HuH-7 (cell line): ENCODE data around the gene PIK3CG.
"Not testable (repeated sequence)": the region's sequence is repeated elsewhere in the genome, so short reads cannot be mapped to it uniquely, and the experiment has no call there.

ENCODE experiments used
- DNase-seq: peaks from one replicate; pipeline ENCODE4 v3.0.0; 2011; ENCODE audit warnings: low spot score

The PIK3CG gene

DNA sequence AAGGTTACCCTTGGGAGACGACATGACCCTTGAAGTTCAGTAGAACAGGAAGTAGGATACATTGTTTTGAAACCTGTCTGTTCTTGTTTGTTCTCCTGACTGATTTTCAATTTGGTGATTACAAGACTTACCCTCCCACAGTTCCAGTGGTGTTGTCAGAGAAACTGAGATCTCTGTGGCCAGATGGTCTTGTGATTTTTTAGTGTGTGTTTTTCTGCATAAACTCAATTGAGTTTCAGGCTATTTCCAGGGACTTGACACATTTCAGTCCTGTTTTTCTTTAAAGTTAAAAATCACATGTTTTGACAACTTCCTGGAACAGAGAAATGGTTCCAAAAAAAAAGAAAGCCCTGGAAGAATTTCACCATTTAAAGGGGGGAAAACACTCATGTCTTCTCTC is 22.3 kb downstream of the PIK3CG start:
- no peak for DNase-seq

DNA sequence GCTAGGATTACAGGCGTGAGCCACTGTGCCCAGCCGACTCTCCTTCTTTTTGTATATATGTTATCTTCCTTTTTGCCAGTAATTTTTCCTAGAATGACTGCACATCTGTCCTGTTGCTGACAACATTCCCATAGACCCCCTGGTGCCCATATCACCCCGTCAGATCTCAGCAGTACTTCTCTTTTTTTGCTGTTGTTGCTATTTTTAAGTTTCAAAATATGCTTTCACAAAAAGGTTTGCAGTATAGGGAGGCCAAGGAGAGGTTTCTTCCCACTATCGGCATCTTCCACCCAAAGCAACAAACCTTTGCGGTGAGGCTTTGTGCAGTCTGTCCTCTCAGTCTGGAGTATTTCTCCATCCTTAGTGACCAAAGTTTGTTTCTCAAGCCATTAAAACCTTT is 23.1 kb downstream of the PIK3CG start:
- DNase-seq, result no peak

DNA sequence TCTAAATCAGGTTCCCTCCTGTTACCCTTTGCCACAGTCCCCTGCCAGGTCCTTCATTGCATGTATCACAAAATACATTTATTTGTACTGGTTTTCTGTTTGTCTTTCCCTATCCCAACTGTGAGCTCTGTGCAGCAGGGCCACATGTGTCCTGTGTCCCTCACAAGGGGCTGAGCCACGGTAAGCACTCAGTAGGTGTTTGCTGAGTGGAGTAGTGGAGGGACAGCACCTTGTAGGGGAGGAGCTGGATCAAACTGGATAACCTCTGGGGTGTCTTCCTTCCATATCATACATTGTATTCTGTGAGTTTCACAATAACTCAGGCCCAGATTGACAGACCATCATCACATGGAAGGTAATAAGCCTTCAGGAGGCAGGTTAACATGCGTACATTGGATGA is 25.9 kb downstream of the PIK3CG start:
- DNase-seq, result no peak

DNA sequence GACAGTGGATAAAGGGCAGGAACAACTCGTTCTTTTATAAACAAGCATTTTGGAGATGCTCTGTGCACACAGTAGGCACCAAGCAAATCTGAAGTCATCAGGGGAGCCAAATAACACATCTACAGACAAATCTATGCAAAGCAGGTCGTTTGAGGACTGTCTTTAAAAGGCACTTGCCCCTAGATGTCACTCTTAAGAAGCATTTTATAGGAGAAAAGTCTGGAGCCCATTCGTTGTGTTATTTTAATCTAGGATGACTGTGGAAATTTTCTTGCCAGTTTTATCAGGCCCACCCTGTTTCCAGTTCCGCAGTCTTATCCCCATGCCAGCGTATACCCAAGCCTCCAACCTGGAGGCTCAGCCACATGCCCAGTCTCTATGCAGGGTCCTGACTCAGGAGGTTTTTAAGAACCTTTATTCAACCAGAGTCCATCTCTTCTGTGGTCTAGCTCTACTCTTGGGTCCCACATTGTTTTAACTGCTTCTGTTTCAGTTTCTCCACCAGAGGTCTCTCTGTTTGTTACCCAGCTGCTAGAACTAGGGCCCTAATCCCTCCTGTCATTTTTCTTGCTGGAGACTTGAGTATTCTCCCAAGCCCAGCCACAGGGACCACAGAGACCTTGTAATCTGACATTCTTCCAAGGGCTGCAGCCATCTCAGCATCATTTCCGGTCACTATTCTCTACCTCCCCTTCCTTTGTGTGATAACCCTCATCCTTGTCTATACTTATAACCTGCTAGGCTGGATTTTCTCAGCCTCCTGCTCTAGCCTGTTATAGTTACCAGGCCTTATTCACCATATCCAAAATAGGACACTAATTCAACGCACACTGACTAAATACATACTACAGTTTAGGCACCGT is 26.7 kb downstream of the PIK3CG start:
- DNase-seq, result no peak

GRCh38 chr7:106893591-106893990 is 28.5 kb downstream of the PIK3CG start:
- no peak for DNase-seq

- DNase-seq, result no peak
Observed at GRCh38 chr7:106895246-106895864, 30.3 kb downstream of the PIK3CG start.

GRCh38 chr7:106896231-106896630 is 31.1 kb downstream of the PIK3CG start:
- DNase-seq, result no peak

- not testable (repeated sequence) for DNase-seq
Observed at GRCh38 chr7:106897553-106897952, 32.5 kb downstream of the PIK3CG start.

- not testable (repeated sequence) for DNase-seq
Observed at GRCh38 chr7:106898967-106899366, 33.9 kb downstream of the PIK3CG start.

DNA sequence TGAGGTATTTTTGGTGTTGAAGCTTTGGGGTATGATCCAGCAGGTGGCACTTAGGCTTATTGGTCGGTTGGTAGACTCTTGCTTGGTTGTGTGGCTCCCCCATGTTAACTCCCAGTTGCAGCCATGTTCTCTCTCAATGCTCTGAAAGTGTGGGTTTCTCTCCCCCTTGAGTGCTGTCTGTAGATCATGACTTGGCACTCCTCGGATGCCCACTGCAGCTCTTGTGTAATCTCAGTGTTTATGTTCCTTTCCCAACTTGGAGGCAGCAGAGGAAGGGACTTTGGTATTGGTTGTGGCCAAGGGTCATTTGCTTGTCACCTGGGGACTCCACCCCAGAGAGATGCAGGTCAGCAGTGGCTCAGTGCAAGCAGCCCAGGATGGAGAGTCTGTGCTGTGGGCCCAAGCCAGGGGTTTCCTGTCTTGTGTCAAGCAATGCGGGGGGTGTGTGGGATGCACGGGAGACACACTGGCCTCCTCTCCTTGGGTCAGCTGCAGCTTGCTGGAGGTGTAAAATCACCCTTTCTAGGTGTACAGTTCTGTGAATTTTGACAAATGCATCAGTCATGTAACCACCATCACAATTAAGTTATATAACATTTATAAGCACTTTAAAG is 36.9 kb downstream of the PIK3CG start:
- DNase-seq, result no peak

DNA sequence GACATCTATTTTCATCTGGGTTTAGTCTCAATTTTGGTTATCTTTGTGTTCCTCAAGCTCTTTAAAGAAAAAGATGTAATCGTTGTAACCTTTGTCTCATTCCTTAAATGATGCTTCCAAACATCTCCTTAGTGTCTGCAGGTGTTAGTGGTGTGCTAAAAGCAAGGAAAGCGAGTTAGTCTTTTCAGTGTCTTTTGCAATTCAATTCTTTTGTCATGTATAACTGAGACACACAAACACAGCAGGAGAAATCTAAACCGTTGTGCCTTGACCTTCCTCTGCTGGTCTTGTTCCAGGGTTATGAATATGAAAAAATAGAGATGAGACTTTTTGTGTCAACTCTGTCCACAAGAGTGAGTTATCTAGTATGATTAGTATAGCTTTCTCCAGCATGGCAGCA is 40.7 kb downstream of the PIK3CG start:
- no peak for DNase-seq

DNA sequence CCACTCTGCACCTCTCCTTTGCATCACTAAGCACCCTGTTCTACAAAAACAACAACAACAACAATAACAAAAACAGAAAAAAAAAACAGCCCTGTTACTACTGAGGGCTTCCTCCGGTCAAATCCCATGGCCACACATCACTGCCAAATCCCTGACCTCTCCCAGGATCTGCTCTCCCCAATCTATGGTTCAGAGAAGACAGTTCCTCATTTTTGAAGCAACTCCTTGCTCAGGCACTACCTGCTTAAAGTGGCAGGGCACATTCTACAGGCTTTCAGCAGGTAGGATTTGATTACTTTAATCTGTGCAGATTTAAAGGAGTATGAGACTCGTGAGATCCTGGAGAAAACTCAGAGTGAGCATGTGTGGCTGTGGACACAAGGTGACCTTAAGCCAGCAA is 46.9 kb downstream of the PIK3CG start:
- no peak for DNase-seq

GRCh38 chr7:106914018-106914607 is 49.0 kb downstream of the PIK3CG start:
- no peak for DNase-seq

DNA sequence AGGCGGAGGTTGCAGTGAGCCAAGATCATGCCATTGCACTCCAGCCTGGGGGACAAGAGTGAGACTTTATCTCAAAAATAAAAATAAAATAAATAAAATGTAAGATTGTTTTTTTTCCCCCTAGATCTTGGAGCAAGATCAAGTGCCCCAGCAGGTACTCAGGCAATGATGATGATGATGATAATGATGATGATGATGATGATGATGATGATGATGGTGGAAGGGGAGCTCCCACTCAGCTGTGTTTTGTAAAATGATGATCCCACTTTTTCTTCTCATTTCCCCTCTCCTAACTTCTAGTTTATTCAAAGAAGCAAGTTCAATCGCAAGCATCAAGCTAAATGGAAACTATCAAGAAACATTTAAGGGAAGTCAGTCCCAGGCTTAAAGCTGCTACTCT is 50.3 kb downstream of the PIK3CG start:
- no peak for DNase-seq

GRCh38 chr7:106915873-106916272 is 50.8 kb downstream of the PIK3CG start:
- DNase-seq, result no peak

GRCh38 chr7:106916679-106917078 is 51.6 kb downstream of the PIK3CG start:
- DNase-seq, result no peak

DNA sequence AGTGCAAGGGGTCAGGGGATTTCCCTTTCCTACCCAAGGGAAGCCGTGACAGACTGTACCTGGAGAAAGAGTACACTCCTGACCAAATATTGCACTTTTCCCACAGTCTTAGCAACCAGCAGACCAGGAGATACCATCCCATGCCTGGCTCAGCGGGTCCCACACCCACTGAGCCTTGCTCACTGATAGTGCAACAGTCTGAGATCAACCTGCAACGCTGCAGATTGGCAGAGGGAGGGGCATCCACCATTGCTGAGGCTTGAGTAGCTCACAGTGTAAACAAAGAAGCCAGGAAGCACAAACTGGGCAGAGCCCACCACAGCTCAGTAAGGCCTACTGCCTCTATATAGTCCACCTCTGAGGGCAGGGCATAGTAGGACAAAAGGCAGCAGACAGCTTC is 53.9 kb downstream of the PIK3CG start:
- no peak for DNase-seq

DNA sequence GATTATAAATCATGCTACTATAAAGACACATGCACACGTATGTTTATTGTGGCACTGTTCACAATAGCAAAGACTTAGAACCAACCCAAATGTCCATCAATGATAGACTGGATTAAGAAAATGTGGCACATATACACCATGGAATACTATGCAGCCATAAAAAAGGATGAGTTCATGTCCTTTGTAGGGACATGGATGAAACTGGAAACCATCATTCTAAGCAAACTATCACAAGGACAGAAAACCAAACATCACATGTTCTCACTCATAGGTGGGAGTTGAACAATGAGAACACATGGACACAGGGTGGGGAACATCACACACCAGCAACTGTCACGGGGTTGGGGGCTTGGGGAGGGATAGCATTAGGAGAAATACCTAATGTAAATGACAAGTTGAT is 59.4 kb downstream of the PIK3CG start:
- not testable (repeated sequence) for DNase-seq

GRCh38 chr7:106926892-106927291 is 61.8 kb downstream of the PIK3CG start:
- DNase-seq, result no peak

- DNase-seq, result no peak
Observed at GRCh38 chr7:106927536-106927935, 62.5 kb downstream of the PIK3CG start.

DNA sequence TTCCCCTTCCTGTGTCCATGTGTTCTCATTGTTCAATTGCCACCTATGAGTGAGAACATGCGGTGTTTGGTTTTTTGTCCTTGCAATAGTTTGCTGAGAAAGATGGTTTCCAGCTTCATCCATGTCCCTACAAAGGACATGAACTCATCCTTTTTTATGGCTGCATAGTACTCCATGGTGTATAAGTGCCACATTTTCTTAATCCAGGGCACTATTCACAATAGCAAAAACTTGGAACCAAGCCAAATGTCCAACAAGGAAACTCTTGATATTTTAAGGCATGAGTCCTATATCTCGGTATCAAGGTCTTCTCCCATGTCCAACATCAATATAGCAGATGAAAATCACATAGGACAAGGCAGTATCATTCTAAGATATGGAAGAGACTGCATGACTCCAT is 64.5 kb downstream of the PIK3CG start:
- DNase-seq, result not testable (repeated sequence)

GRCh38 chr7:106936236-106936635 is 71.2 kb downstream of the PIK3CG start:
- no peak for DNase-seq

DNA sequence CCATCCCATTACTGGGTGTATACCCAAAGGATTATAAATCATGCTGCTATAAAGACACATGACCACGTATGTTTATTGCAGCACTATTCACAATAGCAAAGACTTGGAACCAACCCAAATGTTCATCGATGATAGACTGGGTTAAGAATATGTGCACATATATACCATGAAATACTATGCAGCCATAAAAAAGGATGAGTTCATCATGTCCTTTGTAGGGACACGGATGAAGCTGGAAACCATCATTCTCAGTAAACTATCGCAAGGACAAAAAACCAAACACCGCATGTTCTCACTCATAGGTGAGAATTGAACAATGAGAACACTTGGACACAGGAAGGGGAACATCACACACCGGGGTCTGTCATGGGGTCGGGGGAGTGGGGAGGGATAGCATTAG is 73.0 kb downstream of the PIK3CG start:
- DNase-seq, result not testable (repeated sequence)
